K562 (cell line): Measurements from ENCODE around the gene IGDCC3. TPM values are rescaled to one million over a fixed set of nuclear protein-coding genes. Genes with fewer than 3 reads are reported as not detected.

ENCODE experiments used
- ATF1 ChIP-seq, 2 experiments: fragments of 450-650 bp in 1 of 2; IDR thresholded peaks; 2 replicates each; pipeline ENCODE4 v1.6.1; 2016; ENCODE audit warnings: missing compliant biosample characterization in 1 of 2, missing genetic modification characterization in 1 of 2
- EHMT2 ChIP-seq: fragments of 450-650 bp; IDR thresholded peaks from 2 replicates; pipeline ENCODE4 v1.6.1; 2018; ENCODE audit warnings: antibody characterized with exemption
- ESRRA ChIP-seq: fragments of 450-650 bp; IDR thresholded peaks from 2 replicates; pipeline ENCODE4 v1.6.1; 2014; ENCODE audit warnings: low read depth, mild to moderate bottlenecking, moderate library complexity, borderline replicate concordance
- FOXP1 ChIP-seq: sonication (generic); formaldehyde crosslinking; IDR thresholded peaks from 2 replicates; pipeline ENCODE4 v1.8.0; 2022; ENCODE audit warnings: mild to moderate bottlenecking, missing genetic modification reagents
- HDAC2 ChIP-seq: fragments of 450-650 bp; IDR thresholded peaks from 2 replicates; pipeline ENCODE4 v1.6.1; 2016; ENCODE audit warnings: mild to moderate bottlenecking
- KLF16 ChIP-seq: IDR thresholded peaks from 2 replicates; pipeline ENCODE4 v1.6.1; 2016; ENCODE audit warnings: antibody characterized with exemption
- MAFG ChIP-seq: fragments of 450-650 bp; conservative IDR thresholded peaks from 2 replicates; pipeline ENCODE4 v1.6.1; 2016; ENCODE audit warnings: missing genetic modification characterization, missing compliant biosample characterization
- MCM5 ChIP-seq: fragments of 450-650 bp; IDR thresholded peaks from 2 replicates; pipeline ENCODE4 v1.6.1; 2016; ENCODE audit warnings: low read depth
- MEF2D ChIP-seq: conservative IDR thresholded peaks from 2 replicates; pipeline ENCODE4 v1.6.1; 2016; ENCODE audit warnings: low read depth, missing genetic modification characterization, missing compliant biosample characterization
- PHF8 ChIP-seq: fragments of 200-600 bp; sonication (generic); IDR thresholded peaks from 2 replicates; pipeline ENCODE4 v1.6.1; 2012; ENCODE audit warnings: mixed run types, mild to moderate bottlenecking, inconsistent platforms, low read length, moderate library complexity, borderline replicate concordance
- ZFP30 ChIP-seq: fragments of 250-450 bp; sonication (Bioruptor Pico); IDR thresholded peaks from 2 replicates; pipeline ENCODE4 v1.8.0; 2022; ENCODE audit warnings: moderate library complexity, mild to moderate bottlenecking, inconsistent platforms, borderline replicate concordance
- ZNF395 ChIP-seq: fragments of 200-800 bp; sonication (Bioruptor generic); IDR thresholded peaks from 2 replicates; pipeline ENCODE4 v1.6.1; 2017; ENCODE audit warnings: missing genetic modification characterization, missing compliant biosample characterization
- ZNF584 ChIP-seq: fragments of 200-800 bp; sonication (Bioruptor generic); IDR thresholded peaks from 2 replicates; pipeline ENCODE4 v1.6.1; 2016; ENCODE audit warnings: low read depth, mild to moderate bottlenecking, missing genetic modification characterization, missing compliant biosample characterization
- polyA plus RNA-seq, 8 experiments: library from polyadenylated mRNA; depleted of rRNA in 4 of 8; stranded (reverse) in 5 of 8; unstranded in 3 of 8; fragments of >200 nt; fragmentation: Nextera tagmentation in 2 of 8; fragmentation: Illumina TruSeq in 1 of 8; extraction: Ambion mirVana in 2 of 8; extraction: Trizol in 1 of 8; gene quantifications; 2 replicates each; pipeline versions ENCODE4 v1.2.1 to v1.2.3, GENCODE V29; 2011 to 2014; ENCODE audit warnings: inconsistent platforms in 1 of 8, missing spikeins in 1 of 8
- total RNA-seq, 7 experiments: library from RNA; depleted of rRNA in 6 of 7; stranded (reverse); fragments of >200 nt in 6 of 7; fragmentation: Illumina TruSeq in 2 of 7; extraction: Trizol in 2 of 7; gene quantifications; 2 replicates each; pipeline versions ENCODE4 v1.2.1 to v1.2.3, GENCODE V29; 2011 to 2021; ENCODE audit warnings: low replicate concordance in 1 of 7
- TF ChIP-seq, protein P1 (sequence below): fragments of 450-650 bp; conservative IDR thresholded peaks from 2 replicates; pipeline ENCODE4 v1.6.1; 2016; ENCODE audit warnings: missing genetic modification characterization, low read depth, mild to moderate bottlenecking, missing compliant biosample characterization, moderate library complexity
- TF ChIP-seq, protein P2 (sequence below): sonication (generic); formaldehyde crosslinking; IDR thresholded peaks from 2 replicates; pipeline ENCODE4 v1.8.0; 2023; ENCODE audit warnings: missing genetic modification reagents, mild to moderate bottlenecking, borderline replicate concordance

Gene IGDCC3
- total and polyA plus RNA-seq, 9 of the 15 experiments (the other 6 are each of a cell fraction or from before 2014, with no cell fraction given) = not detected

- no peak for TF ChIP-seq ZNF395 (CRISPR knock-in tag)
- no peak for TF ChIP-seq HDAC2
- 0 out of 2 replicates have a peak, but pooled peaks have one; percentile 33 for TF ChIP-seq ATF1 (CRISPR knock-in tag; IDR thresholded peaks at IDR 0.05)
- peak; percentile 18; the same call in 1 of the 2 replicates for TF ChIP-seq ATF1 (tag; IDR thresholded peaks at IDR 0.05)
- TF ChIP-seq, protein P1, sequence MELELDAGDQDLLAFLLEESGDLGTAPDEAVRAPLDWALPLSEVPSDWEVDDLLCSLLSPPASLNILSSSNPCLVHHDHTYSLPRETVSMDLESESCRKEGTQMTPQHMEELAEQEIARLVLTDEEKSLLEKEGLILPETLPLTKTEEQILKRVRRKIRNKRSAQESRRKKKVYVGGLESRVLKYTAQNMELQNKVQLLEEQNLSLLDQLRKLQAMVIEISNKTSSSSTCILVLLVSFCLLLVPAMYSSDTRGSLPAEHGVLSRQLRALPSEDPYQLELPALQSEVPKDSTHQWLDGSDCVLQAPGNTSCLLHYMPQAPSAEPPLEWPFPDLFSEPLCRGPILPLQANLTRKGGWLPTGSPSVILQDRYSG (tag) = no peak
- no peak for TF ChIP-seq ZFP30 (CRISPR knock-in tag)
- peak; percentile 16; the same call in 1 of the 2 replicates for TF ChIP-seq ESRRA
- no peak for TF ChIP-seq FOXP1 (CRISPR knock-in tag)
- TF ChIP-seq EHMT2 = no peak
- TF ChIP-seq, protein P2, sequence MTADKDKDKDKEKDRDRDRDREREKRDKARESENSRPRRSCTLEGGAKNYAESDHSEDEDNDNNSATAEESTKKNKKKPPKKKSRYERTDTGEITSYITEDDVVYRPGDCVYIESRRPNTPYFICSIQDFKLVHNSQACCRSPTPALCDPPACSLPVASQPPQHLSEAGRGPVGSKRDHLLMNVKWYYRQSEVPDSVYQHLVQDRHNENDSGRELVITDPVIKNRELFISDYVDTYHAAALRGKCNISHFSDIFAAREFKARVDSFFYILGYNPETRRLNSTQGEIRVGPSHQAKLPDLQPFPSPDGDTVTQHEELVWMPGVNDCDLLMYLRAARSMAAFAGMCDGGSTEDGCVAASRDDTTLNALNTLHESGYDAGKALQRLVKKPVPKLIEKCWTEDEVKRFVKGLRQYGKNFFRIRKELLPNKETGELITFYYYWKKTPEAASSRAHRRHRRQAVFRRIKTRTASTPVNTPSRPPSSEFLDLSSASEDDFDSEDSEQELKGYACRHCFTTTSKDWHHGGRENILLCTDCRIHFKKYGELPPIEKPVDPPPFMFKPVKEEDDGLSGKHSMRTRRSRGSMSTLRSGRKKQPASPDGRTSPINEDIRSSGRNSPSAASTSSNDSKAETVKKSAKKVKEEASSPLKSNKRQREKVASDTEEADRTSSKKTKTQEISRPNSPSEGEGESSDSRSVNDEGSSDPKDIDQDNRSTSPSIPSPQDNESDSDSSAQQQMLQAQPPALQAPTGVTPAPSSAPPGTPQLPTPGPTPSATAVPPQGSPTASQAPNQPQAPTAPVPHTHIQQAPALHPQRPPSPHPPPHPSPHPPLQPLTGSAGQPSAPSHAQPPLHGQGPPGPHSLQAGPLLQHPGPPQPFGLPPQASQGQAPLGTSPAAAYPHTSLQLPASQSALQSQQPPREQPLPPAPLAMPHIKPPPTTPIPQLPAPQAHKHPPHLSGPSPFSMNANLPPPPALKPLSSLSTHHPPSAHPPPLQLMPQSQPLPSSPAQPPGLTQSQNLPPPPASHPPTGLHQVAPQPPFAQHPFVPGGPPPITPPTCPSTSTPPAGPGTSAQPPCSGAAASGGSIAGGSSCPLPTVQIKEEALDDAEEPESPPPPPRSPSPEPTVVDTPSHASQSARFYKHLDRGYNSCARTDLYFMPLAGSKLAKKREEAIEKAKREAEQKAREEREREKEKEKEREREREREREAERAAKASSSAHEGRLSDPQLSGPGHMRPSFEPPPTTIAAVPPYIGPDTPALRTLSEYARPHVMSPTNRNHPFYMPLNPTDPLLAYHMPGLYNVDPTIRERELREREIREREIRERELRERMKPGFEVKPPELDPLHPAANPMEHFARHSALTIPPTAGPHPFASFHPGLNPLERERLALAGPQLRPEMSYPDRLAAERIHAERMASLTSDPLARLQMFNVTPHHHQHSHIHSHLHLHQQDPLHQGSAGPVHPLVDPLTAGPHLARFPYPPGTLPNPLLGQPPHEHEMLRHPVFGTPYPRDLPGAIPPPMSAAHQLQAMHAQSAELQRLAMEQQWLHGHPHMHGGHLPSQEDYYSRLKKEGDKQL (CRISPR knock-in tag) = no peak
- TF ChIP-seq ZNF584 (CRISPR knock-in tag) = no peak
- no peak for TF ChIP-seq KLF16
- TF ChIP-seq PHF8 = peak; percentile 23; the same call in 1 of the 2 replicates
- no peak for TF ChIP-seq MCM5
- TF ChIP-seq MAFG (tag) = no peak
- TF ChIP-seq MEF2D (tag) = no peak
These were observed 7.4 kb upstream of the IGDCC3 start (continued) for GRCh38 chr15:65384895-65385869.
